Astrocyte (in vitro differentiated cells and primary cell): ENCODE results near the gene PRH1. TPM values are rescaled to one million over a fixed set of nuclear protein-coding genes. Genes with fewer than 3 reads are reported as not detected.
A peak's percentile ranks its signal among the peaks of the same experiment; 100 is the strongest.

Experiments used
- DNase-seq: peaks from one replicate; pipeline ENCODE4 v3.0.0-alpha.2; 2010; ENCODE audit warnings: low read depth
- FAIRE-seq: peaks from 2 replicates; lab custom pipeline; 2011; peaks lifted over from hg19 to GRCh38; lab: Jason Lieb, UNC
- H2AFZ ChIP-seq: 2 replicates; pipeline ENCODE4 v1.6.0; 2012; ENCODE audit warnings: low read depth, low read length, inconsistent platforms
- H3K27ac ChIP-seq: 2 replicates; pipeline ENCODE4 v1.5.1; 2011; ENCODE audit warnings: low read depth, low read length, inconsistent platforms
- H3K27me3 ChIP-seq: 2 replicates; pipeline ENCODE4 v1.6.0; 2011; ENCODE audit warnings: low read length, inconsistent platforms; ENCODE audit not compliant: insufficient read depth
- H3K36me3 ChIP-seq: 2 replicates; pipeline ENCODE4 v1.5.1; 2011; ENCODE audit warnings: low read length, inconsistent platforms; ENCODE audit not compliant: insufficient read depth
- H3K4me1 ChIP-seq: 2 replicates; pipeline ENCODE4 v1.5.1; 2011; ENCODE audit warnings: low read length, inconsistent platforms; ENCODE audit not compliant: insufficient read depth
- H3K4me2 ChIP-seq: 2 replicates; pipeline ENCODE4 v1.6.0; 2012; ENCODE audit warnings: low read length, inconsistent platforms
- H3K4me3 ChIP-seq: 2 replicates; pipeline ENCODE4 v1.5.1; 2011; ENCODE audit warnings: low read depth, mild to moderate bottlenecking, low read length, inconsistent platforms; ENCODE audit not compliant: insufficient read depth
- H3K79me2 ChIP-seq: 2 replicates; pipeline ENCODE4 v1.6.0; 2012; ENCODE audit warnings: mild to moderate bottlenecking, low read length, inconsistent platforms; ENCODE audit not compliant: insufficient read depth
- H3K9ac ChIP-seq: 2 replicates; pipeline ENCODE4 v1.6.0; 2012; ENCODE audit warnings: mild to moderate bottlenecking, low read length, inconsistent platforms
- H3K9me3 ChIP-seq: 2 replicates; pipeline ENCODE4 v1.5.1; 2012; ENCODE audit warnings: low read depth, mild to moderate bottlenecking, low read length, inconsistent platforms; ENCODE audit not compliant: insufficient read depth
- H4K20me1 ChIP-seq: 2 replicates; pipeline ENCODE4 v1.6.0; 2012; ENCODE audit warnings: low read length, inconsistent platforms; ENCODE audit not compliant: insufficient read depth
- H3K27ac Mint-ChIP-seq: one replicate; pipeline ENCODE4 v1.8.0; 2021; ENCODE audit warnings: mild to moderate bottlenecking, mixed read lengths; ENCODE audit not compliant: unreplicated experiment
- H3K27me3 Mint-ChIP-seq: one replicate; pipeline ENCODE4 v1.8.0; 2021; ENCODE audit warnings: low read depth, mixed read lengths; ENCODE audit not compliant: unreplicated experiment
- H3K36me3 Mint-ChIP-seq: one replicate; pipeline ENCODE4 v1.8.0; 2021; ENCODE audit warnings: low read depth, mixed read lengths; ENCODE audit not compliant: unreplicated experiment
- H3K4me1 Mint-ChIP-seq: one replicate; pipeline ENCODE4 v1.8.0; 2021; ENCODE audit warnings: low read depth, mixed read lengths; ENCODE audit not compliant: unreplicated experiment
- H3K4me3 Mint-ChIP-seq: one replicate; pipeline ENCODE4 v1.8.0; 2021; ENCODE audit warnings: mild to moderate bottlenecking, moderate library complexity, mixed read lengths; ENCODE audit not compliant: unreplicated experiment
- H3K9me3 Mint-ChIP-seq: one replicate; pipeline ENCODE4 v1.8.0; 2021; ENCODE audit warnings: mild to moderate bottlenecking, mixed read lengths; ENCODE audit not compliant: unreplicated experiment
- EZH2 ChIP-seq: IDR thresholded peaks from 2 replicates; pipeline ENCODE4 v1.6.1; 2012; ENCODE audit warnings: mild to moderate bottlenecking, low read length, inconsistent platforms; ENCODE audit not compliant: insufficient read depth
- total RNA-seq: library from RNA; stranded (reverse); gene quantifications from 2 replicates; pipeline ENCODE4 v1.2.1, GENCODE V29; 2021
- TF ChIP-seq, protein P1 (sequence below): IDR thresholded peaks from 2 replicates; pipeline ENCODE4 v1.5.1; 2011; ENCODE audit warnings: low read depth, mild to moderate bottlenecking, inconsistent platforms, low read length, moderate library complexity; ENCODE audit not compliant: insufficient read depth

The PRH1 gene
- total RNA-seq, 1 donor from 2014 or later = 7.9 TPM

DNA sequence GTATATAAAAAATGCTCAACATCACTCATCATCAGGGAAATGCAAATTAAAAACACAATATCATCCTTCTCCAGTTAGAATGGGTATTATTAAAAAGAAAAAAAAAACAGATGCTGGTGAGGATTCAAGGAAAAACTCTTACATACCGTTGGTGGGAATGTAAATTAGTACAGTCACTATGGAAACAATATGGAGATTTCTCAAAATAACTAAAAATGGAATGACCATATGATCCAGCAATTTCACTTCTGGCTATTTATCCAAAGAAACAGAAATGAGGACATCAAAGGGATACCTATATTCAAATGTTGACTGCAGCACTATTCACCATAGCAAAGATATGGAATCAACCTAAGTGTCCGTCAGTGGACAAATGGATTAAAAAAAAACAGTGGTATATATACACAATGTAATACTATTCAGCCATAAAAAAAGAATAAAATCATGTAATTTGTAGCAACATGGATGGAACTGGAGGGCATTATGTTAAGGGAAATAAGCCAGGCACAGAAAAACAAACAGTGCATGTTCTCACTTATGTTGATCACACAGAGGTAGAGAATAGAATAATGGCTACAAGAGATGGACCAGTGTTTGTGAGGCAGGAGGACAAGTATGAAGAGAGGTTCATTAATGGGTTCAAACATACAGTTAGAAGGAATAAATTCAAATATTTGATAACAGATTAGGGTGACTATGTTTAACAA is 20.4 kb downstream of the PRH1 start:
- Mint-ChIP-seq H3K4me3 (no peak overlapping the region), H3K36me3 (peaks cover 6% of the 10 kb centered on the region), H3K27ac (no peak overlapping the region), H3K27me3 (no peaks in the 10 kb centered on the region), H3K4me1 (no peaks in the 10 kb centered on the region), H3K9me3 (peaks cover 5% of the 10 kb centered on the region)
- FAIRE-seq = no peak
- H3K79me2 ChIP-seq = no peaks in the 10 kb centered on the region
- no peak overlapping the region for H3K4me2 ChIP-seq
- H3K4me3 ChIP-seq = no peak overlapping the region
- DNase-seq = no peak
- no peak overlapping the region for H3K9ac ChIP-seq
- H3K36me3 ChIP-seq = no peaks in the 10 kb centered on the region
- no peaks in the 10 kb centered on the region for H3K27me3 ChIP-seq
- no peaks in the 10 kb centered on the region for H3K9me3 ChIP-seq
- TF ChIP-seq EZH2 = no peak
- TF ChIP-seq, protein P1, sequence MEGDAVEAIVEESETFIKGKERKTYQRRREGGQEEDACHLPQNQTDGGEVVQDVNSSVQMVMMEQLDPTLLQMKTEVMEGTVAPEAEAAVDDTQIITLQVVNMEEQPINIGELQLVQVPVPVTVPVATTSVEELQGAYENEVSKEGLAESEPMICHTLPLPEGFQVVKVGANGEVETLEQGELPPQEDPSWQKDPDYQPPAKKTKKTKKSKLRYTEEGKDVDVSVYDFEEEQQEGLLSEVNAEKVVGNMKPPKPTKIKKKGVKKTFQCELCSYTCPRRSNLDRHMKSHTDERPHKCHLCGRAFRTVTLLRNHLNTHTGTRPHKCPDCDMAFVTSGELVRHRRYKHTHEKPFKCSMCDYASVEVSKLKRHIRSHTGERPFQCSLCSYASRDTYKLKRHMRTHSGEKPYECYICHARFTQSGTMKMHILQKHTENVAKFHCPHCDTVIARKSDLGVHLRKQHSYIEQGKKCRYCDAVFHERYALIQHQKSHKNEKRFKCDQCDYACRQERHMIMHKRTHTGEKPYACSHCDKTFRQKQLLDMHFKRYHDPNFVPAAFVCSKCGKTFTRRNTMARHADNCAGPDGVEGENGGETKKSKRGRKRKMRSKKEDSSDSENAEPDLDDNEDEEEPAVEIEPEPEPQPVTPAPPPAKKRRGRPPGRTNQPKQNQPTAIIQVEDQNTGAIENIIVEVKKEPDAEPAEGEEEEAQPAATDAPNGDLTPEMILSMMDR = no peak
- H4K20me1 ChIP-seq = no peaks in the 10 kb centered on the region
- no peaks in the 10 kb centered on the region for H3K4me1 ChIP-seq
- no peak overlapping the region for H2AFZ ChIP-seq
- no peak overlapping the region for H3K27ac ChIP-seq

DNA sequence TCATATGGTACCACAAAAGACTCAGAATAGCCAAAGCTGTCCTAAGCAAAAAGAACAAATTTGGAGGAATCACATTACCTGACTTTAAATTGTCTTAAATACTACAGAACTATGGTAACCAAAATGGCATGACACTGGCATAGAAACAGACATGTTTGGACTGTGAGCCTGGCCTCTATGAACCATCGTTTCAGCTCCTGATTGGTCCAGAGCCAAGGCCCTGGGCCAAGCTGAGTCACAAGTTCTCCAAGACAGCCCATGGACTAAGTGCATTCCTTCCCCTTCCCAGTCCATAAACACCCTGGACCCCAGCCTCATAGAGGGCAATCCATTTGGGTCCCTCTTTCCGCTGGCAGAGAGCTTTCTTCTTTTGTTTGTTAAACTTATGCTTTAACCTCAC is 22.7 kb downstream of the PRH1 start:
- Histone ChIP-seq H3K27me3 (no peaks in the 10 kb centered on the region), H4K20me1 (no peaks in the 10 kb centered on the region), H3K4me3 (no peak overlapping the region), H3K9ac (no peak overlapping the region), H3K27ac (no peak overlapping the region), H3K36me3 (no peaks in the 10 kb centered on the region), H3K4me2 (no peak overlapping the region), H3K9me3 (peaks cover 1% of the 10 kb centered on the region), H3K4me1 (no peaks in the 10 kb centered on the region), H2AFZ (no peak overlapping the region), H3K79me2 (no peaks in the 10 kb centered on the region)
- no peaks in the 10 kb centered on the region for H3K4me1 Mint-ChIP-seq
- no peak for TF ChIP-seq EZH2
- TF ChIP-seq, protein P1 = no peak
- DNase-seq (peak; percentile 7), FAIRE-seq (no peak)
- no peak overlapping the region for H3K27ac Mint-ChIP-seq
- H3K27me3 Mint-ChIP-seq = no peaks in the 10 kb centered on the region
- peaks cover 20% of the 10 kb centered on the region for H3K36me3 Mint-ChIP-seq
- no peak overlapping the region for H3K4me3 Mint-ChIP-seq
- peaks cover 18% of the 10 kb centered on the region for H3K9me3 Mint-ChIP-seq

DNA sequence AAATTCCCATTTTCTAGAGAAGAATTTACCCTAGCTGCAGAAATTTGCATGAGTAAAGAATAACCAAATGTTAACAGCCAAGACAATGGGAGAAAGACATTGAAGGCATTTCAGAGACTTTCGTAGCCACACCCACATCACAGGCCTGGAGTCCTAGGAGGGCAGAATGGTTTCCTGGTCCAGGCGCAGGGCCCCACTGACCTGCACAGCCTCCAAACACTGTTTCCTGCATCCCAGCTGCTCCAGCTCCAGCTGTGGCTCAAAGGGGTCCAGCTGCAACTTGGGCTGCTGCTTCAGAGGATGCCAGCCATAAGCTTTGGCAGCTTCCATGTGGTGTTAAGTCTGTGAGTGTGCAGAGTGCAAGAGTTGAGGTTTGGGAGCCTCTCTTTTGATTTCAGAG is 28.2 kb downstream of the PRH1 start:
- no peak for FAIRE-seq

More for the DNA sequence above, 28.2 kb downstream of the PRH1 start:
- TF ChIP-seq, protein P1 = no peak
- no peak for TF ChIP-seq EZH2
- Mint-ChIP-seq H3K4me3 (no peak overlapping the region), H3K4me1 (no peaks in the 10 kb centered on the region), H3K36me3 (peaks cover 21% of the 10 kb centered on the region), H3K27me3 (no peaks in the 10 kb centered on the region), H3K27ac (no peak overlapping the region), H3K9me3 (peaks cover 24% of the 10 kb centered on the region)
- peaks cover 11% of the 10 kb centered on the region for H4K20me1 ChIP-seq
- H3K4me1 ChIP-seq = no peaks in the 10 kb centered on the region
- no peak overlapping the region for H2AFZ ChIP-seq
- no peak overlapping the region for H3K4me2 ChIP-seq
- no peak overlapping the region for H3K9ac ChIP-seq
- no peak overlapping the region for H3K4me3 ChIP-seq
- H3K79me2 ChIP-seq = no peaks in the 10 kb centered on the region
- H3K27me3 ChIP-seq = no peaks in the 10 kb centered on the region
- no peaks in the 10 kb centered on the region for H3K36me3 ChIP-seq
- H3K9me3 ChIP-seq = peaks cover 8% of the 10 kb centered on the region
- DNase-seq = no peak
- H3K27ac ChIP-seq = no peak overlapping the region
